Ramos (cell line): ENCODE results near the gene NDUFA13.

Source experiments
- in situ Hi-C: fragments of 300-500 bp; cut with MboI; formaldehyde crosslinking; loops from one replicate; pipeline ENCODE4 v1.14.3; 2022; ENCODE audit warnings: low sequenced_read_pairs; ENCODE audit not compliant: unreplicated experiment

NDUFA13 gene

DNA sequence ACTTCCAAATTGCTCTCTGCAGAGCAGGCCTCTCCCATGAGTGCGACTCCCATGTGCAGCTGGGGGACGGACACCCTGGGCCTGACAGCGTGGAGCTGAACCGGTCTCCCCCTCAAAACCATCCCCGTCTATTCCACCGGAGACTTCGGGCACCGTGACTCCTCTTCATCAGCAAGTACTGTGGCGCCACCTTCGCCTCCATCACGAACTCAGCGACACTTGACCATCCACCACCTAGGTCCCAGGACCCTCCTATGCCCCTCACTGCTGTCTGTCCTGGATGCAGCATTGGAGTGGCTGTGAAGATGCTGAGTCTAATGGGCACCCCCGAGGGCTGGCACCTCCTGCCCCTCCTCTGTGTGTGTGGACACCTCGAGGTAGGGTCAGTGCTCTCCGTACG is 42.6 kb downstream of the NDUFA13 start:
- in situ Hi-C loops = no loop called here

DNA sequence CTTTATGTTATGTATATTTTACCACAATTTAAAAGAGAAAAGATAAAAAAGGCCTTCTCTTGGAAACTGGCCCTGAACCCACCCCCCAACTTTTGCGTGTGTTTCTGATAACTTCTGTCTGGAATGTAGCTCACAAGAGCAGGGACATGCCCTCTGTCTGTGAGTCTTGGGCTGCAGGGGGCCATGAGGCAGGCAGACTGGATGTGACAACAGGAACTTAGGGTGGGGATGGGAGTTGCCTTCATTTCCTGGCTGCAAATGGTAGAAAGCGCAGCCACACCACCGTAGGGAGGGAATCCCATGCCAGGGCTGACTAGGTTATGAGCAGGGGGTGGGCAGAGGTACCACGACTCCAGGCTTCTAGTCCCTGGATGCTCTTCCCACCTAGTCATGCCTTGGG is 43.9 kb downstream of the NDUFA13 start:
- in situ Hi-C loops = no loop called here

- in situ Hi-C loops = no loop called here
These were observed 46.1 kb downstream of the NDUFA13 start for GRCh38 chr19:19561946-19562664.

GRCh38 chr19:19562665-19563347 is 46.8 kb downstream of the NDUFA13 start:
- in situ Hi-C loops = no loop called here

- in situ Hi-C loops = no loop called here
These were observed 47.4 kb downstream of the NDUFA13 start for GRCh38 chr19:19563348-19563848.

DNA sequence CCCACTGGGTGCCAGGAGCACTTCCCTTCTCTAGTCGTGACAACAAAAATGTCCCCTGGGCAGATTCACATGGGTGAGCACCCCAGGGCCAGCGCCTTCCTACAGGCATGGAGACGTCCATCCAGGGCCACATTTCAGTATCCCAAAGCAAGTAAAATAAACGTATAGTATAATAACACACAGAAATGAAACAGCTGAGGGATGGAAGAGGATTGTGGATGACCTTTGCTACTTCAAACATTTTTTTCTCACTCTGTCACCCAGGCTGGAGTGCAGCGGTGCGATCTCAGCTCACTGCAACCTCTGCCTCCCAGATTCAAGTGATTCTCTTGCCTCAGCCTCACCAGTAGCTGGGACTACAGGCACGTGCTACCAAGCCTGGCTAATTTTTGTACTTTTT is 50.3 kb downstream of the NDUFA13 start:
- in situ Hi-C loops = no loop called here

DNA sequence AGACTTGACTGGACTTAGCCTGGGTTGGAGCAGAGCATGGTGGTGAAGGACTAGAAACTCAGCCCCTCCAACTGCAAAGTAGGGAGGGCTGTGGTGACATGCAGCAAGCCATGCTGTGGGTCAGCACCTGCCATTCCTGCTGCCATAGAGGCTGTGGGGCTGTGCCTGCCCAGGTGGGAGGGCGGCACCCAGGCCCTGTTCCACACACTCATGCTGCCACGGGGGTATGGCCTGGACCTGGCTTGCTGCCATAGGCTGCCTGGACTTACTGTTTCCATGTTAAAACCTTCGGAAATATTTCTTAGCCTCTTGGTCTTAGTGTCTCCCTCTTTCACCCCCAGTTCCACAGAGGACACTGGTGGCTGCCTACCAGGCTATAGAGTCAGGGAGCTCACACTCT is 51.4 kb downstream of the NDUFA13 start:
- in situ Hi-C loops = no loop called here

DNA sequence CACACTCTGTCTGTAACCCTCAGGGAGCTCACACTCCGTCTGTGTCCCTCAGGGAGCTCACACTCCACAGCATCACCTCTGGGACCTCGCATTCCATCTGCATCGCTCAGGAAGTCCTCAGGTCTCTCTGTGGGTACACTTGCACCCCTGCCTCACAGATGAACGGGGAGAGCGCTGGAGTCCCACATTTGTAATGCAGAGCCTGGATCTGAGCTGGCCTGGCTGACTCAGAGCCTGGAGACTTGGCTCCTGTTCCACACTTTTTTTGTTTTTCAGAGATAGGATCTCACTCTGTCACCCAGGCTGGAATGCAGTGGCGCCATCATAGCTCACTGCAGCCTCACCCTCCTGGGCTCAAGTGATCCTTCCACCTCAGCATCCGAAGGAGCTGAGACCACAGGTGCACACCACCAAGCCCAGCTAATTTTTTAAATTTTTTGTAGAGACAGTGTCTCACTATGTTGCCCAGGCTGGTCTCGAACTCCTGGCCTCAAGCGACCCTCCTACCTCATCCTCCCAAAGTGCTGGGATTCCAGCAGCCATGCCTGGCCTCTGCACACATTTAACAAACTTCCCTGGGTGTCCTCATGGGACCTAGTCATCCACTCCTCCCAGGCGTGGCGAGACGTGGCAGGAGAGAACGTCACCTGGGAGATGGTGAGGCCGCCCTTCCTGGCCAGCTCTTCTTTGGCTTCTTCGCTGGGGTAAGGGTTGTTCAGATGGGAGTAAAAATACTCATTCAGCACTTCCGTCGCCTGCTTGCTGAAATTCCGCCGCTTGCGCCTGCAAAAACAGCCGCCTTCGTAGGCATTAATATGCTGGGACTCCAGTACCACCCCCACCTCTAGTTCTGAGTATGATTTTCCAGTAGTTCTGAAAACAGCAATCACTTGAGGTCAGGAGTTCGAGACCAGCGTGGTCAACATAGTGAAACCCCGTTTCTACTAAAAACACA is 53.1 kb downstream of the NDUFA13 start:
- in situ Hi-C loops = no loop called here

DNA sequence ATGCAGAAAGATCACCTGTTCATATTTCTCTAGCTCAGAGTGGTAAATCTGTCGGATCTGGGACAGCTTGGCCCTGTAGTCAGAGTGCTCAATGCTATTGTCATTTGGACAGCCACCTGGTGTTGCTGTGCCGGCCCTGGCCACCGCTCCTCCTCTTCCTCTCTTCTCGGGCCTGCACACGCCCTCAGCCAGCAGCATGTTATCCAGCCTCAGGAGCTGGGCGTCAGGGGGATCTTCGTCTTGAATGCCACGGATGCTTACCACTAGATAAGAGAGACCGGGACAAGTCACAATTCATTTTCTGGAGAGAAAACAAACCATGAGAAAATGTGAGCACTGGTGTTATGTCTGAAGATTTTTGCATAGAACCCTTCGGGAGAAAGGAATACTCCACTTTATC is 54.5 kb downstream of the NDUFA13 start:
- in situ Hi-C loops = no loop called here

GRCh38 chr19:19571071-19571786 is 55.2 kb downstream of the NDUFA13 start:
- in situ Hi-C loops = no loop called here

GRCh38 chr19:19575411-19575810 is 59.4 kb downstream of the NDUFA13 start:
- in situ Hi-C loops = no loop called here
